Thoracic aorta (tissue), 2 donors: ENCODE measurements around the gene SOSTDC1. TPM values are rescaled to one million over a fixed set of nuclear protein-coding genes. Genes with fewer than 3 reads are reported as not detected.

Experiments
- ATAC-seq: fragments of 150-250 bp; one replicate; pipeline ENCODE4 v1.8.0; 2017; ENCODE audit warnings: low read depth; ENCODE audit not compliant: insufficient number of reproducible peaks, low FRiP score
- DNase-seq: peaks from one replicate; pipeline ENCODE4 v3.0.0-alpha.2; 2020; ENCODE audit warnings: low spot score
- H3K27ac ChIP-seq, 2 donors: fragments of 200-600 bp; sonication (generic); 1 replicate in 1 of 2; 2 replicates in 1 of 2; pipeline ENCODE4 v1.5.1; 2016; ENCODE audit warnings: mild to moderate bottlenecking in 2 of 2, moderate library complexity in 2 of 2
- H3K27me3 ChIP-seq: fragments of 200-600 bp; sonication (generic); replicated peaks from 2 replicates; pipeline ENCODE4 v1.6.0; 2016; ENCODE audit warnings: mild to moderate bottlenecking; ENCODE audit not compliant: insufficient read depth
- H3K36me3 ChIP-seq: fragments of 200-600 bp; sonication (generic); one replicate; pipeline ENCODE4 v1.5.1; 2016
- H3K4me1 ChIP-seq, 2 donors: fragments of 200-600 bp; sonication (generic); 1 replicate in 1 of 2; 2 replicates in 1 of 2; pipeline versions ENCODE4 v1.5.1 to v1.6.0; 2016; ENCODE audit warnings: low read depth in 2 of 2, mild to moderate bottlenecking in 1 of 2; ENCODE audit not compliant: control insufficient read depth in 1 of 2
- H3K4me3 ChIP-seq: fragments of 200-600 bp; sonication (generic); 2 replicates; pipeline ENCODE4 v1.5.1; 2016; ENCODE audit warnings: mild to moderate bottlenecking
- H3K9me3 ChIP-seq: fragments of 200-600 bp; sonication (generic); 2 replicates; pipeline ENCODE4 v1.5.1; 2016
- total RNA-seq, 2 donors: library from RNA; depleted of rRNA; stranded (reverse); fragments of >200 nt; gene quantifications; one replicate each; pipeline versions ENCODE4 v1.1.0 to v1.2.3, GENCODE V29; 2016
- TF ChIP-seq, protein P1 (sequence below): fragments of 200-600 bp; sonication (generic); IDR thresholded peaks from one replicate; pipeline ENCODE4 v1.5.1; 2019; ENCODE audit warnings: antibody characterized with exemption

SOSTDC1 gene
- total RNA-seq, 2 donors from 2014 or later: 0.63 TPM; not detected in 1

GRCh38 chr7:16479591-16479990, 14.1 kb upstream of the SOSTDC1 start:
- TF ChIP-seq, protein P1, sequence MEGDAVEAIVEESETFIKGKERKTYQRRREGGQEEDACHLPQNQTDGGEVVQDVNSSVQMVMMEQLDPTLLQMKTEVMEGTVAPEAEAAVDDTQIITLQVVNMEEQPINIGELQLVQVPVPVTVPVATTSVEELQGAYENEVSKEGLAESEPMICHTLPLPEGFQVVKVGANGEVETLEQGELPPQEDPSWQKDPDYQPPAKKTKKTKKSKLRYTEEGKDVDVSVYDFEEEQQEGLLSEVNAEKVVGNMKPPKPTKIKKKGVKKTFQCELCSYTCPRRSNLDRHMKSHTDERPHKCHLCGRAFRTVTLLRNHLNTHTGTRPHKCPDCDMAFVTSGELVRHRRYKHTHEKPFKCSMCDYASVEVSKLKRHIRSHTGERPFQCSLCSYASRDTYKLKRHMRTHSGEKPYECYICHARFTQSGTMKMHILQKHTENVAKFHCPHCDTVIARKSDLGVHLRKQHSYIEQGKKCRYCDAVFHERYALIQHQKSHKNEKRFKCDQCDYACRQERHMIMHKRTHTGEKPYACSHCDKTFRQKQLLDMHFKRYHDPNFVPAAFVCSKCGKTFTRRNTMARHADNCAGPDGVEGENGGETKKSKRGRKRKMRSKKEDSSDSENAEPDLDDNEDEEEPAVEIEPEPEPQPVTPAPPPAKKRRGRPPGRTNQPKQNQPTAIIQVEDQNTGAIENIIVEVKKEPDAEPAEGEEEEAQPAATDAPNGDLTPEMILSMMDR: no peak
- H3K27ac ChIP-seq: no peak overlapping the region
- H3K4me3 ChIP-seq: no peak overlapping the region
- no peaks in the 10 kb centered on the region for H3K4me1 ChIP-seq
- H3K27me3 ChIP-seq: no peaks in the 10 kb centered on the region
- ATAC-seq (no peak), DNase-seq (no peak)
- no peaks in the 10 kb centered on the region for H3K36me3 ChIP-seq
- H3K9me3 ChIP-seq: no peaks in the 10 kb centered on the region

DNA sequence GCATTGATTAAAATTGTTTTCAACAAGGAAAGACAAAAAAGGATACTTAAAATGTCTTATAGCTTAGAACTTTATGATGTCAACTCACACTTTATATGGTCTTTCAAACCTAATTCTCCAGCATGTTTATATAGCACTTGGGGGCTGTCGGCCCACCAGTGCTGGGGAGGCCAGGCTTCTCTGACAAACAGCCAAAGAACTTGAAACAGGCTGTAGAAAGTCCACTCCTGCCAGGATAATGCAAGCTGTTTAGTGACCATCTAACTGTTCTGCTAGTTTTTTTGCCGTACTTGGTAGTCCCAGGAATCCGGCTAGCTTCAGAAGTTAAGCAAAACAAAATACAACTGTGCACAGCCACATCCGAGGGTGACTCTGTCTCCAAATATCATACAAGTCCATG, 13.6 kb upstream of the SOSTDC1 start:
- H3K4me1 ChIP-seq: no peaks in the 10 kb centered on the region
- no peak overlapping the region for H3K4me3 ChIP-seq
- no peak overlapping the region for H3K27ac ChIP-seq
- H3K27me3 ChIP-seq: no peaks in the 10 kb centered on the region
- no peak for ATAC-seq
- TF ChIP-seq, protein P1: no peak
- DNase-seq: no peak
- no peaks in the 10 kb centered on the region for H3K9me3 ChIP-seq
- no peaks in the 10 kb centered on the region for H3K36me3 ChIP-seq

DNA sequence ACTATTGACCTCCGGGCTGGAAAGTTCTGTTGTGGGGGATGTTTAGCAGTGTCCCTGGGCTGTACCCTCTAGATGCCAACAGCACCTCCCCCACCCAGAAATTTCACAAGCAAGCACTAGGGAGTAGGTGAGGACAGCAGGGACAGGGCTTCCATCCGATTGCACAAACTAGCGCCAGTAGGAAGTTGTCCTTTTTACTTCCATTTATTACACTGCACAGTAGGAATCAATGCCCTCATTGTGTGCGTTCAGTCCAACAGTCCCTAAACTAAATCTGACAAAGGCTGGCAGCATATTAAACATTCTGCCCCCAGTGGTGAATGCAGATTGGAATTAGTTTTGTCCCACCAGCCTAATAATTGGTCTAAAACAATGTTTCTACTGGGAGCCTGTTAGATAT, 6.4 kb upstream of the SOSTDC1 start:
- H3K27ac ChIP-seq: no peak overlapping the region

GRCh38 chr7:16463949-16464715, 1.4 kb downstream of the SOSTDC1 start:
- Histone ChIP-seq H3K27ac (no peak overlapping the region), H3K36me3 (no peaks in the 10 kb centered on the region), H3K4me3 (no peak overlapping the region), H3K4me1 (no peaks in the 10 kb centered on the region), H3K27me3 (no peaks in the 10 kb centered on the region), H3K9me3 (no peaks in the 10 kb centered on the region)
- TF ChIP-seq, protein P1: no peak
- ATAC-seq (no peak), DNase-seq (no peak)

More for the DNA sequence above, 6.4 kb upstream of the SOSTDC1 start:
- no peaks in the 10 kb centered on the region for H3K36me3 ChIP-seq
- H3K4me3 ChIP-seq: no peak overlapping the region
- ATAC-seq (no peak), DNase-seq (no peak)
- H3K4me1 ChIP-seq: no peaks in the 10 kb centered on the region
- TF ChIP-seq, protein P1: no peak
- H3K9me3 ChIP-seq: no peaks in the 10 kb centered on the region
- no peaks in the 10 kb centered on the region for H3K27me3 ChIP-seq

GRCh38 chr7:16463520-16463919, 2.0 kb downstream of the SOSTDC1 start:
- Histone ChIP-seq H3K36me3 (no peaks in the 10 kb centered on the region), H3K4me3 (no peak overlapping the region), H3K27me3 (no peaks in the 10 kb centered on the region), H3K4me1 (no peaks in the 10 kb centered on the region), H3K9me3 (no peaks in the 10 kb centered on the region), H3K27ac (no peak overlapping the region)
- DNase-seq (no peak), ATAC-seq (no peak)
- TF ChIP-seq, protein P1: no peak
